GM21576 (cell line): ENCODE results near the gene SELE.
A peak's percentile ranks its signal among the peaks of the same experiment; 100 is the strongest.
"Not testable (repeated sequence)": the region's sequence is repeated elsewhere in the genome, so short reads cannot be mapped to it uniquely, and the experiment has no call there.

Experiments used
- ATAC-seq: cut with Tn5 transposase; IDR thresholded peaks from one replicate; pipeline ENCODE4 v1.9.1; 2021; ENCODE audit warnings: mild to moderate bottlenecking, moderate library complexity; ENCODE audit not compliant: unreplicated experiment

SELE gene

GRCh38 chr1:169683661-169684060 lies 50.2 kb downstream of the SELE start:
- ATAC-seq: no peak

- not testable (repeated sequence) for ATAC-seq
These were observed 50.7 kb downstream of the SELE start for GRCh38 chr1:169683168-169683567.

- ATAC-seq: no peak
These were observed 51.8 kb downstream of the SELE start for GRCh38 chr1:169682071-169682470.

GRCh38 chr1:169681140-169681539 lies 52.7 kb downstream of the SELE start:
- ATAC-seq: peak; percentile 25

- peak; percentile 63 for ATAC-seq
These were observed 53.4 kb downstream of the SELE start for GRCh38 chr1:169680377-169681019.

- ATAC-seq: no peak
These were observed 54.2 kb downstream of the SELE start for GRCh38 chr1:169679692-169680091.

GRCh38 chr1:169676001-169676400 lies 57.9 kb downstream of the SELE start:
- ATAC-seq: no peak
